Keratinocyte (primary cell): Measurements from ENCODE around the gene ERBB4. TPM values are rescaled to one million over a fixed set of nuclear protein-coding genes. Genes with fewer than 3 reads are reported as not detected.
A peak's percentile ranks its signal among the peaks of the same experiment; 100 is the strongest.

Experiments
- DNase-seq: peaks from one replicate; pipeline ENCODE4 v3.0.0-alpha.2; 2011; ENCODE audit warnings: low read depth, missing footprints, low spot score
- FAIRE-seq: peaks from 2 replicates; lab custom pipeline; 2011; peaks lifted over from hg19 to GRCh38; lab: Jason Lieb, UNC
- H2AFZ ChIP-seq: 2 replicates; pipeline ENCODE4 v1.6.0; 2012; ENCODE audit warnings: low read length, control low read depth, inconsistent platforms; ENCODE audit not compliant: control insufficient read depth
- H3K27ac ChIP-seq: 2 replicates; pipeline ENCODE4 v1.5.1; 2011; ENCODE audit warnings: low read length; ENCODE audit not compliant: control insufficient read depth, insufficient read depth
- H3K27me3 ChIP-seq: 3 replicates; pipeline ENCODE4 v1.6.0; 2011; ENCODE audit warnings: low read length; ENCODE audit not compliant: control insufficient read depth, insufficient read depth; ENCODE audit errors: extremely low read depth
- H3K36me3 ChIP-seq, 2 experiments: 2 replicates in 1 of 2; 3 replicates in 1 of 2; pipeline ENCODE4 v1.5.1; 2011; ENCODE audit warnings: low read length in 2 of 2, mild to moderate bottlenecking in 1 of 2; ENCODE audit not compliant: control insufficient read depth in 2 of 2, insufficient read depth in 2 of 2; ENCODE audit errors: extremely low read depth in 1 of 2
- H3K4me1 ChIP-seq: 3 replicates; pipeline ENCODE4 v1.5.1; 2011; ENCODE audit warnings: low read length; ENCODE audit not compliant: control insufficient read depth, insufficient read depth; ENCODE audit errors: extremely low read depth
- H3K4me2 ChIP-seq: 3 replicates; pipeline ENCODE4 v1.6.0; 2011; ENCODE audit warnings: low read depth, low read length; ENCODE audit not compliant: control insufficient read depth, insufficient read depth; ENCODE audit errors: extremely low read depth
- H3K4me3 ChIP-seq, 3 experiments: fragments of 200-600 bp in 1 of 3; sonication (generic) in 1 of 3; 2 replicates in 2 of 3; 3 replicates in 1 of 3; pipeline ENCODE4 v1.5.1; 2011 to 2016; ENCODE audit warnings: low read length in 3 of 3, mild to moderate bottlenecking in 3 of 3, control low read depth in 2 of 3, inconsistent platforms in 1 of 3, low read depth in 1 of 3, mixed read lengths in 1 of 3, mixed run types in 1 of 3, moderate library complexity in 1 of 3; ENCODE audit not compliant: control insufficient read depth in 2 of 3, insufficient read depth in 2 of 3; ENCODE audit errors: extremely low read depth in 1 of 3
- H3K79me2 ChIP-seq: 2 replicates; pipeline ENCODE4 v1.6.0; 2012; ENCODE audit warnings: low read length; ENCODE audit not compliant: control insufficient read depth, insufficient read depth
- H3K9ac ChIP-seq: 3 replicates; pipeline ENCODE4 v1.6.0; 2011; ENCODE audit warnings: low read length; ENCODE audit not compliant: control insufficient read depth, insufficient read depth; ENCODE audit errors: extremely low read depth
- H3K9me1 ChIP-seq: 3 replicates; pipeline ENCODE4 v1.6.0; 2011; ENCODE audit warnings: low read length; ENCODE audit not compliant: control insufficient read depth, insufficient read depth; ENCODE audit errors: extremely low read depth
- H3K9me3 ChIP-seq: 2 replicates; pipeline ENCODE4 v1.5.1; 2012; ENCODE audit warnings: low read depth, low read length; ENCODE audit not compliant: control insufficient read depth
- H4K20me1 ChIP-seq: 3 replicates; pipeline ENCODE4 v1.6.0; 2011; ENCODE audit warnings: low read length; ENCODE audit not compliant: control insufficient read depth, insufficient read depth; ENCODE audit errors: extremely low read depth
- CTCF ChIP-seq, 3 experiments: IDR thresholded peaks in 1 of 3; conservative IDR thresholded peaks in 1 of 3; optimal IDR thresholded peaks in 1 of 3; 2 replicates in 2 of 3; 3 replicates in 1 of 3; pipeline versions ENCODE3 to v1.5.1; 2011; ENCODE audit warnings: low read length in 3 of 3, mild to moderate bottlenecking in 3 of 3, moderate library complexity in 2 of 3, control low read depth in 1 of 3, inconsistent platforms in 1 of 3; ENCODE audit not compliant: insufficient read depth in 2 of 3; ENCODE audit errors: extremely low read depth in 1 of 3
- EZH2 ChIP-seq: IDR thresholded peaks from one replicate; pipeline ENCODE4 v1.6.1; 2012; ENCODE audit warnings: inconsistent platforms, mild to moderate bottlenecking, low read length, moderate library complexity
- dilution Hi-C: fragments of 300-500 bp; cut with MboI; formaldehyde crosslinking; loops from one replicate; pipeline ENCODE4 v1.7.0; 2020; ENCODE audit warnings: low sequenced_read_pairs; ENCODE audit not compliant: extremely low pct_ligation_motif_present
- polyA plus RNA-seq, 5 experiments: library from polyadenylated mRNA; depleted of rRNA in 3 of 5; stranded (reverse) in 3 of 5; stranded (forward) in 1 of 5; unstranded in 1 of 5; fragments of >200 nt; gene quantifications; 1 replicate in 1 of 5; 2 replicates in 3 of 5; 3 replicates in 1 of 5; pipeline versions ENCODE4 v1.2.1 to v1.2.3, GENCODE V29; 2011 to 2012; ENCODE audit warnings: missing spikeins in 2 of 5, low read depth in 1 of 5, low replicate concordance in 1 of 5

Gene ERBB4
- polyA plus RNA-seq, 1 donor (not counting 4 experiments of a cell fraction or from before 2014, with no cell fraction given): 0.01 TPM

GRCh38 chr2:211349031-211349430 is 1189.6 kb downstream of the ERBB4 start:
- no peak for TF ChIP-seq EZH2
- Histone ChIP-seq H3K79me2 (no peaks in the 10 kb centered on the region), H3K4me1 (no peaks in the 10 kb centered on the region), H4K20me1 (no peaks in the 10 kb centered on the region), H2AFZ (no peak overlapping the region), H3K4me3 (no peak overlapping the region), H3K9me1 (no peaks in the 10 kb centered on the region), H3K27ac (no peak overlapping the region), H3K9me3 (no peaks in the 10 kb centered on the region), H3K4me2 (no peak overlapping the region), H3K9ac (no peak overlapping the region), H3K36me3 (no peaks in the 10 kb centered on the region), H3K27me3 (no peaks in the 10 kb centered on the region)
- dilution Hi-C loops: no loop called here
- DNase-seq (no peak), FAIRE-seq (no peak)

GRCh38 chr2:211347328-211347727 is 1191.3 kb downstream of the ERBB4 start:
- Histone ChIP-seq H3K9me1 (no peaks in the 10 kb centered on the region), H3K9me3 (no peaks in the 10 kb centered on the region), H3K4me3 (no peak overlapping the region), H4K20me1 (no peaks in the 10 kb centered on the region), H3K79me2 (no peaks in the 10 kb centered on the region), H3K36me3 (no peaks in the 10 kb centered on the region), H3K27me3 (no peaks in the 10 kb centered on the region), H3K27ac (no peak overlapping the region), H3K9ac (no peak overlapping the region), H3K4me1 (no peaks in the 10 kb centered on the region), H3K4me2 (no peak overlapping the region), H2AFZ (no peak overlapping the region)
- FAIRE-seq (no peak), DNase-seq (no peak)
- TF ChIP-seq CTCF (optimal IDR thresholded peaks at IDR 0.05 in 1 of 3, IDR thresholded peaks at IDR 0.05 in 1 of 3, conservative IDR thresholded peaks at IDR 0.05 in 1 of 3; ENCODE audit: extremely low read depth in 1 of 3, insufficient read depth in 2 of 3, low read length in 3 of 3): peak in 1 of 3 experiments; percentile 9
- no peak for TF ChIP-seq EZH2
- dilution Hi-C loops: no loop called here

GRCh38 chr2:211344289-211344688 is 1194.3 kb downstream of the ERBB4 start:
- TF ChIP-seq CTCF (optimal IDR thresholded peaks at IDR 0.05 in 1 of 3, IDR thresholded peaks at IDR 0.05 in 1 of 3, conservative IDR thresholded peaks at IDR 0.05 in 1 of 3; ENCODE audit: extremely low read depth in 1 of 3, insufficient read depth in 2 of 3, low read length in 3 of 3): no peak
- no peak for TF ChIP-seq EZH2
- H4K20me1 ChIP-seq: no peaks in the 10 kb centered on the region
- no peak overlapping the region for H2AFZ ChIP-seq
- dilution Hi-C loops: no loop called here
- H3K36me3 ChIP-seq: no peaks in the 10 kb centered on the region
- H3K4me2 ChIP-seq: no peak overlapping the region
- no peaks in the 10 kb centered on the region for H3K27me3 ChIP-seq
- FAIRE-seq (no peak), DNase-seq (no peak)
- H3K4me3 ChIP-seq: no peak overlapping the region
- H3K4me1 ChIP-seq: no peaks in the 10 kb centered on the region
- no peaks in the 10 kb centered on the region for H3K9me1 ChIP-seq
- H3K9me3 ChIP-seq: no peaks in the 10 kb centered on the region
- no peak overlapping the region for H3K27ac ChIP-seq
- no peaks in the 10 kb centered on the region for H3K79me2 ChIP-seq
- no peak overlapping the region for H3K9ac ChIP-seq
